Coronary artery (tissue), 2 donors: Measurements from ENCODE around the gene SHC1.

Experiments used
- DNase-seq: peaks from one replicate; pipeline ENCODE4 v3.0.0-alpha.2; 2017; ENCODE audit warnings: low spot score
- H3K27ac ChIP-seq, 2 donors: fragments of 200-600 bp; sonication (generic); one replicate each; pipeline ENCODE4 v1.5.1; 2016 to 2019
- H3K4me3 ChIP-seq: fragments of 200-600 bp; sonication (generic); 2 replicates; pipeline ENCODE4 v1.5.1; 2016; ENCODE audit warnings: mild to moderate bottlenecking, moderate library complexity
- CTCF ChIP-seq: fragments of 200-600 bp; sonication (generic); IDR thresholded peaks from one replicate; pipeline ENCODE4 v1.5.1; 2019; ENCODE audit warnings: antibody characterized with exemption

SHC1 gene

GRCh38 chr1:155007251-155007828, 36.8 kb upstream of the SHC1 start:
- TF ChIP-seq CTCF = no peak
- Histone ChIP-seq H3K4me3 (peak overlapping the region; percentile 59), H3K27ac (peak overlapping the region; percentile 93 to 98)
- DNase-seq = no peak

GRCh38 chr1:155006601-155007101, 36.1 kb upstream of the SHC1 start:
- peak overlapping the region; percentile 93 to 98 for H3K27ac ChIP-seq
- no peak for DNase-seq
- no peak for TF ChIP-seq CTCF
- H3K4me3 ChIP-seq = no peak overlapping the region

GRCh38 chr1:155005076-155006011, 34.8 kb upstream of the SHC1 start:
- peak; percentile 82 for DNase-seq
- H3K27ac ChIP-seq = peak overlapping the region; percentile 93 to 98
- TF ChIP-seq CTCF = no peak
- H3K4me3 ChIP-seq = peak overlapping the region; percentile 94

- no peak for DNase-seq
- H3K27ac ChIP-seq = peak overlapping the region; percentile 93 to 98
- no peak for TF ChIP-seq CTCF
These were observed 34.0 kb upstream of the SHC1 start for GRCh38 chr1:155004352-155005075.

GRCh38 chr1:155003766-155004351, 33.3 kb upstream of the SHC1 start:
- Histone ChIP-seq H3K4me3 (peak overlapping the region; percentile 94), H3K27ac (peak overlapping the region; percentile 93 to 98)
- TF ChIP-seq CTCF = no peak
- DNase-seq = peak; percentile 88

More at GRCh38 chr1:155004352-155005075, 34.0 kb upstream of the SHC1 start:
- peak overlapping the region; percentile 94 for H3K4me3 ChIP-seq

- DNase-seq = no peak
- Histone ChIP-seq H3K27ac (peak overlapping the region; percentile 93 to 98), H3K4me3 (peak overlapping the region; percentile 94)
- no peak for TF ChIP-seq CTCF
These were observed 32.7 kb upstream of the SHC1 start for GRCh38 chr1:155003227-155003765.
